ENCODE data around the gene TRIM56.
"Not testable (repeated sequence)": the region's sequence is repeated elsewhere in the genome, so short reads cannot be mapped to it uniquely, and the experiment has no call there.

TRIM56 gene

GRCh38 chr7:101115215-101115614 is 29.9 kb downstream of the TRIM56 start:
- DNase-seq: no peak

- DNase-seq: no peak
Observed at GRCh38 chr7:101116898-101117297, 31.6 kb downstream of the TRIM56 start.

GRCh38 chr7:101118856-101119255 is 33.6 kb downstream of the TRIM56 start:
- no peak for DNase-seq

- no peak for DNase-seq
Observed at GRCh38 chr7:101119876-101120275, 34.6 kb downstream of the TRIM56 start.

- no peak for DNase-seq
Observed at GRCh38 chr7:101120315-101120714, 35.0 kb downstream of the TRIM56 start.

GRCh38 chr7:101121631-101121990 is 36.3 kb downstream of the TRIM56 start:
- DNase-seq: not testable (repeated sequence)

GRCh38 chr7:101121991-101122932 is 37.0 kb downstream of the TRIM56 start:
- no peak for DNase-seq

- no peak for DNase-seq
Observed at GRCh38 chr7:101122933-101123702, 37.8 kb downstream of the TRIM56 start.

GRCh38 chr7:101123703-101124068 is 38.4 kb downstream of the TRIM56 start:
- no peak for DNase-seq

GRCh38 chr7:101124376-101125056 is 39.2 kb downstream of the TRIM56 start:
- peak; percentile 46 for DNase-seq

- peak; percentile 72 for DNase-seq
Observed at GRCh38 chr7:101125989-101126650, 40.8 kb downstream of the TRIM56 start.

GRCh38 chr7:101126651-101127459 is 41.6 kb downstream of the TRIM56 start, which contains the start of gene SERPINE1:
Gene SERPINE1 (plus strand): TSS chr7:101127104. CDS start chr7:101128394, 1,290 bp downstream.
- DNase-seq: peak; percentile 93

GRCh38 chr7:101127460-101128039 is 42.3 kb downstream of the TRIM56 start:
- no peak for DNase-seq

- no peak for DNase-seq
Observed at GRCh38 chr7:101128040-101128834, 43.0 kb downstream of the TRIM56 start.

GRCh38 chr7:101129603-101130117 is 44.4 kb downstream of the TRIM56 start:
- DNase-seq: no peak

GRCh38 chr7:101132626-101133600 is 47.6 kb downstream of the TRIM56 start:
- not testable (repeated sequence) for DNase-seq

GRCh38 chr7:101133621-101134398 is 48.5 kb downstream of the TRIM56 start:
- no peak for DNase-seq

GRCh38 chr7:101134399-101134980 is 49.2 kb downstream of the TRIM56 start:
- no peak for DNase-seq
